ENCODE results near the gene ZNF503.

DNA sequence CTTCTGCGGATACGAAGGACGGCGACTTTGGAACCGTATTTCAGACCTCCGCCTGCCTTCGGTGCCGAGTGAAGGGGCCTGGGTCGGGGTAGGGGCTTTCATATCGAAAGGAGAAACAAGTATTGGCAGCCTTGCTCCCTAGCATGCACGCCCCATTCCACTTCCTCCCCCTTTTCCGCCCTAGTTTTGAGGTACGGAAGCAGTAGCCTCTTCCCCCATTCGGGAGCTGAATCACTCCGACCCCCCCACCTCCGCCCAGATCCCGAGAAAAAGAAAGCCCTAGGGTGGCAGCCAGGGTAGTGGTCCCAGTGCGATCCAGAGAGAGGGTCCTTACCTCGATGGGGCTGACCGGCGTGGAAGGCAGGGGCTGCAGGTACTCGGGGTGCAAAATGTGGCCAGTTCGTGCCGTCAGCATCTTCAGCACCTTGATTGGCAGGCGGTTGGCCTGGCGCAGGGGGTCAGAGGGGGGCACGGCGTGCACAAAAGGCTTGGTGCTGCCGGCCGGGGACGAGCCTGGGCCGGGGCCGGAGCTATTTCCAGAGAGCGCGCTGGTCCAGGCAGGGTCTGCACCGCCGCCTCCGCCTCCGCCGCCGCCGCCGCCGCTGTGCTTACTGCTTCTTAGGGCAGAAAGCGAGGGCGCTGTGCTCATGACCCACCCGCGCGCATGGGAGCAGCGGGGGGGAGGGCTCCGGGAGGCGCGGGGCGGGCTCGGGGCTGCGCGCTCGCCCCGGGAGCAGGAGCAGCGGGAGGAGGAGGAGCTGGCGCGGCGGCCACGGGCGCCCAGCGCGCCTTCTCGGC is 594 bp downstream of the ZNF503 start:
- no peak for TF ChIP-seq RAD21 (IDR thresholded peaks at IDR 0.05; ENCODE audit: low read depth)
- TF ChIP-seq REST (IDR thresholded peaks at IDR 0.05; ENCODE audit: low read depth) = no peak
- no peak for TF ChIP-seq TEAD4 (IDR thresholded peaks at IDR 0.05)
- no peak for TF ChIP-seq FOXM1 (IDR thresholded peaks at IDR 0.05; ENCODE audit: borderline replicate concordance, low read depth)
- no peak for TF ChIP-seq EP300 (IDR thresholded peaks at IDR 0.05; ENCODE audit: borderline replicate concordance)
- no peak for TF ChIP-seq TAF1 (IDR thresholded peaks at IDR 0.05; ENCODE audit: low read depth)
- TF ChIP-seq NFIC (IDR thresholded peaks at IDR 0.05) = no peak
- no peak; the same call in 1 of the 2 replicates for TF ChIP-seq MAX (IDR thresholded peaks at IDR 0.05)
- TF ChIP-seq ZBTB7A (IDR thresholded peaks at IDR 0.05; ENCODE audit: low read depth) = peak; percentile 59
- TF ChIP-seq, protein P1, sequence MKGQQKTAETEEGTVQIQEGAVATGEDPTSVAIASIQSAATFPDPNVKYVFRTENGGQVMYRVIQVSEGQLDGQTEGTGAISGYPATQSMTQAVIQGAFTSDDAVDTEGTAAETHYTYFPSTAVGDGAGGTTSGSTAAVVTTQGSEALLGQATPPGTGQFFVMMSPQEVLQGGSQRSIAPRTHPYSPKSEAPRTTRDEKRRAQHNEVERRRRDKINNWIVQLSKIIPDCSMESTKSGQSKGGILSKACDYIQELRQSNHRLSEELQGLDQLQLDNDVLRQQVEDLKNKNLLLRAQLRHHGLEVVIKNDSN (IDR thresholded peaks at IDR 0.05) = no peak
- TF ChIP-seq CREB1 (IDR thresholded peaks at IDR 0.05; ENCODE audit: low read depth) = no peak
- TF ChIP-seq TCF12 (IDR thresholded peaks at IDR 0.05; ENCODE audit: low read depth) = no peak
- TF ChIP-seq YY1 (IDR thresholded peaks at IDR 0.05; ENCODE audit: low read depth) = no peak
